ENCODE data around the gene TDRD12.

The TDRD12 gene

DNA sequence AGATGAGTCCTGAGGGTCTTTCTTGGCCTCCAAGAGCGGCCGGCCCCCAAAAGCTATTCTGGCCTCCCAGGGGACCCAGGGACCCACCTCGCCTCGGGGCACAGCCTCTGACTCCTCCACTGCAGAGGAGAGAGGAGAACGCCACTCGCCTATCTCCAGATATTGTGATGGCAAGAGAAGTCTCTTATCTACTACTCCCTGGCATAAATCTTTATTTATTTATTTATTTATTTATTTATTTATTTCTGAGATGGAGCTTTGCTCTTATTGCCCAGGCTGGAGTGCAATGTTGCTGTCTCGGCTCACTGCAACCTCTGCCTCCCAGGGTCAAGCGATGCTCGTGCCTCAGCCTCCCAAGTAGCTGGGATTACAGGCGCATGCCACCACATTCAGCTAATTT, 139.0 kb downstream of the TDRD12 start (continued):
- TF ChIP-seq, protein P1, sequence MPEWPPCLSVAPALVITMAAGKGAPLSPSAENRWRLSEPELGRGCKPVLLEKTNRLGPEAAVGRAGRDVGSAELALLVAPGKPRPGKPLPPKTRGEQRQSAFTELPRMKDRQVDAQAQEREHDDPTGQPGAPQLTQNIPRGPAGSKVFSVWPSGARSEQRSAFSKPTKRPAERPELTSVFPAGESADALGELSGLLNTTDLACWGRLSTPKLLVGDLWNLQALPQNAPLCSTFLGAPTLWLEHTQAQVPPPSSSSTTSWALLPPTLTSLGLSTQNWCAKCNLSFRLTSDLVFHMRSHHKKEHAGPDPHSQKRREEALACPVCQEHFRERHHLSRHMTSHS (tag by site-specific recombination; IDR thresholded peaks at IDR 0.05): no peak
- TF ChIP-seq ZNF660 (tag by site-specific recombination; IDR thresholded peaks at IDR 0.05): no peak
- no peak for TF ChIP-seq GLI2 (tag by site-specific recombination; IDR thresholded peaks at IDR 0.05; ENCODE audit: borderline replicate concordance, low read depth)
- TF ChIP-seq ZNF830 (tag by site-specific recombination; IDR thresholded peaks at IDR 0.05; ENCODE audit: low read depth): no peak
- TF ChIP-seq ZBTB49 (tag by site-specific recombination; IDR thresholded peaks at IDR 0.05; ENCODE audit: low read depth): no peak
- TF ChIP-seq, protein P2, sequence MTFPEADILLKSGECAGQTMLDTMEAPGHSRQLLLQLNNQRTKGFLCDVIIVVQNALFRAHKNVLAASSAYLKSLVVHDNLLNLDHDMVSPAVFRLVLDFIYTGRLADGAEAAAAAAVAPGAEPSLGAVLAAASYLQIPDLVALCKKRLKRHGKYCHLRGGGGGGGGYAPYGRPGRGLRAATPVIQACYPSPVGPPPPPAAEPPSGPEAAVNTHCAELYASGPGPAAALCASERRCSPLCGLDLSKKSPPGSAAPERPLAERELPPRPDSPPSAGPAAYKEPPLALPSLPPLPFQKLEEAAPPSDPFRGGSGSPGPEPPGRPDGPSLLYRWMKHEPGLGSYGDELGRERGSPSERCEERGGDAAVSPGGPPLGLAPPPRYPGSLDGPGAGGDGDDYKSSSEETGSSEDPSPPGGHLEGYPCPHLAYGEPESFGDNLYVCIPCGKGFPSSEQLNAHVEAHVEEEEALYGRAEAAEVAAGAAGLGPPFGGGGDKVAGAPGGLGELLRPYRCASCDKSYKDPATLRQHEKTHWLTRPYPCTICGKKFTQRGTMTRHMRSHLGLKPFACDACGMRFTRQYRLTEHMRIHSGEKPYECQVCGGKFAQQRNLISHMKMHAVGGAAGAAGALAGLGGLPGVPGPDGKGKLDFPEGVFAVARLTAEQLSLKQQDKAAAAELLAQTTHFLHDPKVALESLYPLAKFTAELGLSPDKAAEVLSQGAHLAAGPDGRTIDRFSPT (tag by site-specific recombination; IDR thresholded peaks at IDR 0.05): no peak
- no peak for TF ChIP-seq ZNF138 (tag by site-specific recombination; IDR thresholded peaks at IDR 0.05; ENCODE audit: borderline replicate concordance)
- no peak for TF ChIP-seq YY2 (tag by site-specific recombination; IDR thresholded peaks at IDR 0.05)
- TF ChIP-seq FEZF1 (tag by site-specific recombination; IDR thresholded peaks at IDR 0.05): no peak
- TF ChIP-seq SCRT1 (tag by site-specific recombination; IDR thresholded peaks at IDR 0.05; ENCODE audit: borderline replicate concordance): no peak

GRCh38 chr19:32859591-32859990, 140.0 kb downstream of the TDRD12 start:
- no peaks in the 10 kb centered on the region for H3K4me1 ChIP-seq (ENCODE audit: control insufficient read depth, insufficient read depth, low read length)
- POLR2A ChIA-PET: no interaction called here
- no peak overlapping the region for H3K4me3 ChIP-seq (ENCODE audit: low read depth, low read length)
- CTCF ChIA-PET: no interaction called here
- TF ChIP-seq ZNF391 (tag by site-specific recombination; IDR thresholded peaks at IDR 0.05; ENCODE audit: borderline replicate concordance, low read depth) (0 out of 2 replicates have a peak, but pooled peaks have one; percentile 30), PRDM6 (tag by site-specific recombination; IDR thresholded peaks at IDR 0.05) (no peak)
- H3K36me3 ChIP-seq (ENCODE audit: control insufficient read depth in 2 of 2, insufficient read depth in 1 of 2, low read length in 2 of 2): no peaks in the 10 kb centered on the region; a peak in 1 of 3 replicates
- no peak overlapping the region for H3K27ac ChIP-seq (ENCODE audit: extremely low read depth, low read depth, low read length)
- H3K9me3 ChIP-seq (ENCODE audit: control insufficient read depth, insufficient read depth, low read depth, low read length): no peaks in the 10 kb centered on the region

- POLR2A ChIA-PET: no interaction called here
- H3K36me3 ChIP-seq (ENCODE audit: control insufficient read depth in 2 of 2, insufficient read depth in 1 of 2, low read length in 2 of 2): no peaks in the 10 kb centered on the region; a peak in 1 of 3 replicates
- no peaks in the 10 kb centered on the region for H3K9me3 ChIP-seq (ENCODE audit: control insufficient read depth, insufficient read depth, low read depth, low read length)
- no peak overlapping the region for H3K4me3 ChIP-seq (ENCODE audit: low read depth, low read length)
- CTCF ChIA-PET: interaction anchor here (0.6 to 1.3 kb wide), 2 partner anchors 262 to 281 kb away, joined by 3 to 4 read pairs; no protein-coding TSS in a partner anchor
- TF ChIP-seq ZNF354C (tag by site-specific recombination; IDR thresholded peaks at IDR 0.05; ENCODE audit: borderline replicate concordance, low read depth) (no peak), ZNF16 (tag by site-specific recombination; IDR thresholded peaks at IDR 0.05; ENCODE audit: low read depth) (no peak), ZNF133 (tag by site-specific recombination; IDR thresholded peaks at IDR 0.05) (no peak), SETDB1 (IDR thresholded peaks at IDR 0.05; ENCODE audit: insufficient read length, low read length) (no peak), ZNF792 (tag by site-specific recombination; IDR thresholded peaks at IDR 0.05) (no peak), INSM2 (tag by site-specific recombination; IDR thresholded peaks at IDR 0.05) (no peak), ZNF548 (tag by site-specific recombination; IDR thresholded peaks at IDR 0.05) (no peak)
- TF ChIP-seq, protein P3, sequence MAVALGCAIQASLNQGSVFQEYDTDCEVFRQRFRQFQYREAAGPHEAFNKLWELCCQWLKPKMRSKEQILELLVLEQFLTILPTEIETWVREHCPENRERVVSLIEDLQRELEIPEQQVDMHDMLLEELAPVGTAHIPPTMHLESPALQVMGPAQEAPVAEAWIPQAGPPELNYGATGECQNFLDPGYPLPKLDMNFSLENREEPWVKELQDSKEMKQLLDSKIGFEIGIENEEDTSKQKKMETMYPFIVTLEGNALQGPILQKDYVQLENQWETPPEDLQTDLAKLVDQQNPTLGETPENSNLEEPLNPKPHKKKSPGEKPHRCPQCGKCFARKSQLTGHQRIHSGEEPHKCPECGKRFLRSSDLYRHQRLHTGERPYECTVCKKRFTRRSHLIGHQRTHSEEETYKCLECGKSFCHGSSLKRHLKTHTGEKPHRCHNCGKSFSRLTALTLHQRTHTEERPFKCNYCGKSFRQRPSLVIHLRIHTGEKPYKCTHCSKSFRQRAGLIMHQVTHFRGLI (tag by site-specific recombination; IDR thresholded peaks at IDR 0.05): no peak
- H3K4me1 ChIP-seq (ENCODE audit: control insufficient read depth, insufficient read depth, low read length): no peaks in the 10 kb centered on the region
- H3K27ac ChIP-seq (ENCODE audit: extremely low read depth, low read depth, low read length): no peak overlapping the region
Measured at GRCh38 chr19:32861596-32861995, 142.0 kb downstream of the TDRD12 start.
